HEK293T (cell line): ENCODE data around the gene ACAT2.

Source experiments
- ARNT ChIP-seq: fragments of 450-650 bp; IDR thresholded peaks from 2 replicates; pipeline ENCODE4 v1.6.1; 2017; ENCODE audit warnings: mild to moderate bottlenecking
- ELF4 ChIP-seq: fragments of 450-650 bp; IDR thresholded peaks from 2 replicates; pipeline ENCODE4 v1.6.1; 2017; ENCODE audit warnings: antibody characterized with exemption
- FOXM1 ChIP-seq: fragments of 450-650 bp; IDR thresholded peaks from 2 replicates; pipeline ENCODE4 v1.6.1; 2017; ENCODE audit warnings: mild to moderate bottlenecking, borderline replicate concordance
- SP1 ChIP-seq: fragments of 450-650 bp; IDR thresholded peaks from 2 replicates; pipeline ENCODE4 v1.6.1; 2017
- TF ChIP-seq, protein P1 (sequence below): fragments of 450-650 bp; IDR thresholded peaks from 2 replicates; pipeline ENCODE4 v1.6.1; 2016

DNA sequence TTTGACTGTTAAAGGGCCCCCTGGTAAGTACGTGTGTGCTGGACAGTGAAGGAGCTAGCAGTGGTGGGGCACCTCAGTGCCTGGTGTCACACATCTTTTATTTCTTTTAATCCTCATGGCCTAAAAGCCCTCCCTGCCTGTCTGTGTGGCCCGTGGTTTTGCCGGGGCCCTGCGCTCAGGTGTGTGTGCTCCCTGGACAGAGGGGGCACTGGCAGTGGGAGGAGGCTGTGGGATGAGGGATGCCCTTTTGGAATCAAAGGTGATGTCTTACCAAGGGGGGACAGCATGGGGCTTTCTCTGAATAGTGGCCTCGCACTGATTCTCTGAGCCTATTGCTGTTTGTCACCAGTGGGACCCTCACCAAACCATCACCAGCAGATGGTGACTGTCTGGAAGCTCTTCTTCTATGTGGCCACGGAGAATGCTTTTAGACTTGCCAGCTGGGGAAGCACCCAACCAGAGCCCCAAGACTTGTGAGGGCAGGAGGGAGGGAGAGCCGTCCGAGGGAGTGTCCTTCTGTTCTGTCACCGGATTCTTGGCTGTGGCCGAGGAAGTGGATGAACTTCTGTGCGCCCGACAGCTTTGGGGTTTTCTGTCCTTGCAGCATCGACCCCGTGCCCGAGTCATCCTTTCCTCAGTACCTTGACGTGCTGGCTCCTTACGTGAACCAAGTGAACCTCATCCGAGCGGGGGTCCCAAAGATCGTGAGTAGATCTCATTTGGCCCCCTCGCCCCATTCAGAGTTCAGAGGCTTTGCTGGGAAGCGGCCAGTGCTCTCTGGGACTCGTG is 56.3 kb downstream of the ACAT2 start:
- no peak for TF ChIP-seq ELF4
- TF ChIP-seq, protein P1, sequence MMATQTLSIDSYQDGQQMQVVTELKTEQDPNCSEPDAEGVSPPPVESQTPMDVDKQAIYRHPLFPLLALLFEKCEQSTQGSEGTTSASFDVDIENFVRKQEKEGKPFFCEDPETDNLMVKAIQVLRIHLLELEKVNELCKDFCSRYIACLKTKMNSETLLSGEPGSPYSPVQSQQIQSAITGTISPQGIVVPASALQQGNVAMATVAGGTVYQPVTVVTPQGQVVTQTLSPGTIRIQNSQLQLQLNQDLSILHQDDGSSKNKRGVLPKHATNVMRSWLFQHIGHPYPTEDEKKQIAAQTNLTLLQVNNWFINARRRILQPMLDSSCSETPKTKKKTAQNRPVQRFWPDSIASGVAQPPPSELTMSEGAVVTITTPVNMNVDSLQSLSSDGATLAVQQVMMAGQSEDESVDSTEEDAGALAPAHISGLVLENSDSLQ, result no peak
- no peak for TF ChIP-seq ARNT
- no peak for TF ChIP-seq SP1
- TF ChIP-seq FOXM1, result no peak
